H1 (cell line): ENCODE data around the gene CHRDL2. TPM values are rescaled to one million over a fixed set of nuclear protein-coding genes. Genes with fewer than 3 reads are reported as not detected.

ENCODE experiments used
- CTCF ChIA-PET: fragments of 300-600 bp; sonication (Branson Sonifier 250); formaldehyde crosslinking; loops from one replicate; lab custom pipeline; 2021; ENCODE audit not compliant: partially characterized antibody; lab: Charles Lee
- POLR2A ChIA-PET: fragments of 300-600 bp; sonication (Branson Sonifier 250); formaldehyde crosslinking; loops from one replicate; lab custom pipeline; 2021; ENCODE audit warnings: inconsistent platforms; ENCODE audit not compliant: partially characterized antibody; lab: Charles Lee
- DNase-seq, 2 experiments: peaks; one replicate each; pipeline versions ENCODE4 v3.0.0 to v3.0.0-alpha.2; 2010 to 2022; ENCODE audit warnings: low spot score in 2 of 2, low read depth in 1 of 2, mixed read lengths in 1 of 2
- FAIRE-seq: peaks from 2 replicates; lab custom pipeline; 2011; peaks lifted over from hg19 to GRCh38; lab: Jason Lieb, UNC
- H2AFZ ChIP-seq: 2 replicates; pipeline ENCODE4 v1.8.1; 2012; ENCODE audit warnings: low read length, inconsistent platforms
- H2AK5ac ChIP-seq: 2 replicates; pipeline ENCODE4 v1.6.1; 2013; ENCODE audit warnings: low read depth, low read length
- H2BK120ac ChIP-seq: replicated peaks from 2 replicates; pipeline ENCODE3; 2013; ENCODE audit warnings: low read depth, low read length, inconsistent platforms
- H2BK12ac ChIP-seq: 2 replicates; pipeline ENCODE4 v1.6.1; 2013; ENCODE audit warnings: low read depth, low read length
- H2BK15ac ChIP-seq: 2 replicates; pipeline ENCODE4 v1.6.1; 2013; ENCODE audit warnings: low read length
- H2BK20ac ChIP-seq: 2 replicates; pipeline ENCODE4 v1.6.1; 2013; ENCODE audit warnings: low read length
- H2BK5ac ChIP-seq: 2 replicates; pipeline ENCODE4 v1.6.1; 2013; ENCODE audit warnings: low read depth, low read length
- H3K14ac ChIP-seq: 2 replicates; pipeline ENCODE4 v1.6.1; 2013; ENCODE audit warnings: inconsistent platforms; ENCODE audit not compliant: insufficient read length
- H3K18ac ChIP-seq: 2 replicates; pipeline ENCODE4 v1.6.1; 2013; ENCODE audit warnings: low read length; ENCODE audit errors: extremely low read depth
- H3K23ac ChIP-seq: 2 replicates; pipeline ENCODE4 v1.6.1; 2013; ENCODE audit warnings: inconsistent platforms; ENCODE audit not compliant: insufficient read length
- H3K23me2 ChIP-seq: 2 replicates; pipeline ENCODE4 v1.6.1; 2013; ENCODE audit warnings: low read depth, low read length
- H3K27ac ChIP-seq: 2 replicates; pipeline ENCODE4 v1.6.1; 2011; ENCODE audit warnings: low read depth, low read length, inconsistent platforms
- H3K27me3 ChIP-seq, 4 experiments: replicated peaks in 1 of 4; 1 replicate in 1 of 4; 2 replicates in 3 of 4; pipeline versions ENCODE4 v1.6.1 to v1.8.1; 2011 to 2013; ENCODE audit warnings: low read length in 3 of 4, mild to moderate bottlenecking in 3 of 4, inconsistent platforms in 2 of 4, mixed read lengths in 2 of 4, moderate library complexity in 1 of 4; ENCODE audit not compliant: control insufficient read depth in 3 of 4, insufficient read depth in 3 of 4; ENCODE audit errors: extremely low read depth in 1 of 4
- H3K36me3 ChIP-seq, 4 experiments: 2 replicates each; pipeline versions ENCODE4 v1.6.1 to v1.8.1; 2011 to 2013; ENCODE audit warnings: mild to moderate bottlenecking in 4 of 4, low read length in 3 of 4, moderate library complexity in 2 of 4, control low read depth in 1 of 4, inconsistent platforms in 1 of 4; ENCODE audit not compliant: insufficient read depth in 4 of 4, control insufficient read depth in 2 of 4
- H3K4ac ChIP-seq: replicated peaks from 2 replicates; pipeline ENCODE3; 2013; ENCODE audit warnings: low read length, low read depth, mixed read lengths, inconsistent platforms; ENCODE audit not compliant: insufficient read length
- H3K4me1 ChIP-seq, 4 experiments: replicated peaks in 1 of 4; 1 replicate in 1 of 4; 2 replicates in 3 of 4; pipeline versions ENCODE4 v1.6.1 to v1.8.1; 2011 to 2013; ENCODE audit warnings: low read length in 3 of 4, inconsistent platforms in 2 of 4, mixed read lengths in 1 of 4; ENCODE audit not compliant: insufficient read depth in 4 of 4, control insufficient read depth in 3 of 4
- H3K4me2 ChIP-seq, 2 experiments: 2 replicates each; pipeline versions ENCODE4 v1.6.1 to v1.8.1; 2011 to 2013; ENCODE audit warnings: low read depth in 2 of 2, low read length in 2 of 2, control low read depth in 1 of 2, inconsistent platforms in 1 of 2, mild to moderate bottlenecking in 1 of 2; ENCODE audit not compliant: insufficient read depth in 1 of 2
- H3K4me3 ChIP-seq, 4 experiments: fragments of 200-600, 300-600 bp in 1 of 4; sonication (generic), shearing (Covaris generic), sonication (Bioruptor Twin) in 1 of 4; 2 replicates each; pipeline versions ENCODE4 v1.5.1 to v1.8.1; 2011 to 2016; ENCODE audit warnings: low read length in 4 of 4, low read depth in 3 of 4, control low read depth in 2 of 4, inconsistent platforms in 2 of 4, mild to moderate bottlenecking in 2 of 4, mixed read lengths in 1 of 4, moderate library complexity in 1 of 4; ENCODE audit not compliant: insufficient read depth in 2 of 4; ENCODE audit errors: extremely low read depth in 1 of 4
- H3K56ac ChIP-seq: replicated peaks from 2 replicates; pipeline ENCODE3; 2013; ENCODE audit warnings: low read depth, mild to moderate bottlenecking, mixed read lengths, low read length, inconsistent platforms; ENCODE audit not compliant: insufficient read length
- H3K79me1 ChIP-seq: 2 replicates; pipeline ENCODE4 v1.6.1; 2013; ENCODE audit warnings: low read depth, low read length, control low read depth
- H3K79me2 ChIP-seq, 2 experiments: 2 replicates each; pipeline versions ENCODE4 v1.6.1 to v1.8.1; 2012 to 2013; ENCODE audit warnings: low read length in 2 of 2, mild to moderate bottlenecking in 2 of 2, inconsistent platforms in 1 of 2; ENCODE audit not compliant: insufficient read depth in 2 of 2, control insufficient read depth in 1 of 2
- H3K9ac ChIP-seq, 4 experiments: replicated peaks in 1 of 4; 1 replicate in 1 of 4; 2 replicates in 3 of 4; pipeline versions ENCODE4 v1.6.1 to v1.8.1; 2011 to 2013; ENCODE audit warnings: low read depth in 3 of 4, low read length in 3 of 4, control low read depth in 2 of 4, mild to moderate bottlenecking in 2 of 4, moderate library complexity in 2 of 4, inconsistent platforms in 1 of 4; ENCODE audit errors: extremely low read depth in 1 of 4
- H3K9me3 ChIP-seq, 2 experiments: 2 replicates each; pipeline versions ENCODE4 v1.6.1 to v1.8.1; 2012 to 2013; ENCODE audit warnings: mild to moderate bottlenecking in 2 of 2, moderate library complexity in 2 of 2, control low read depth in 1 of 2, inconsistent platforms in 1 of 2, low read depth in 1 of 2, low read length in 1 of 2, mixed read lengths in 1 of 2; ENCODE audit not compliant: insufficient read depth in 2 of 2
- H4K20me1 ChIP-seq, 2 experiments: replicated peaks in 1 of 2; 2 replicates each; pipeline versions ENCODE3 to v1.8.1; 2011 to 2013; ENCODE audit warnings: inconsistent platforms in 2 of 2, low read length in 2 of 2, mild to moderate bottlenecking in 1 of 2; ENCODE audit not compliant: insufficient read depth in 2 of 2, control insufficient read depth in 1 of 2
- H4K5ac ChIP-seq: 2 replicates; pipeline ENCODE4 v1.6.1; 2013; ENCODE audit warnings: low read length, low read depth, mixed read lengths, inconsistent platforms; ENCODE audit not compliant: insufficient read length
- H4K8ac ChIP-seq: 2 replicates; pipeline ENCODE4 v1.8.0; 2013; ENCODE audit warnings: mild to moderate bottlenecking, moderate library complexity, low read length, inconsistent platforms; ENCODE audit not compliant: insufficient read depth; ENCODE audit errors: extremely low read depth
- H4K91ac ChIP-seq: replicated peaks from 2 replicates; pipeline ENCODE3; 2013; ENCODE audit warnings: low read length, mixed read lengths, inconsistent platforms; ENCODE audit not compliant: insufficient read length
- ATF2 ChIP-seq: IDR thresholded peaks from 2 replicates; pipeline ENCODE4 v1.6.1; 2012; ENCODE audit warnings: low read length, inconsistent platforms
- HDAC6 ChIP-seq: IDR thresholded peaks from one replicate; pipeline ENCODE4 v1.7.1; 2012; ENCODE audit warnings: low read depth, mild to moderate bottlenecking, inconsistent platforms, low read length, moderate library complexity
- RNF2 ChIP-seq: fragments of 200-900, 300-1000 bp; sonication (generic); IDR thresholded peaks from 2 replicates; pipeline ENCODE4 v1.7.1; 2016; ENCODE audit warnings: borderline replicate concordance, low read depth, mild to moderate bottlenecking, antibody characterized with exemption, low read length; ENCODE audit not compliant: poor library complexity, severe bottlenecking; ENCODE audit errors: missing control alignments
- TCF12 ChIP-seq: IDR thresholded peaks from 2 replicates; pipeline ENCODE4 v1.6.1; 2011; ENCODE audit warnings: low read depth, mild to moderate bottlenecking, low read length
- YY1 ChIP-seq: IDR thresholded peaks from 2 replicates; pipeline ENCODE4 v1.6.1; 2011; ENCODE audit warnings: low read depth, mild to moderate bottlenecking, low read length
- ZNF274 ChIP-seq: IDR thresholded peaks from 2 replicates; pipeline ENCODE4 v1.7.0; 2012; ENCODE audit warnings: low read length, borderline replicate concordance; ENCODE audit errors: extremely low read depth
- WGBS, 2 experiments: shearing (Covaris generic) in 1 of 2; methylation state at CpG; one replicate each; pipeline versions ENCODE4 v1.1.6 to v1.1.7; 2013 to 2015; ENCODE audit warnings: low lambda C conversion rate in 2 of 2, mixed read lengths in 2 of 2, inconsistent platforms in 1 of 2, low coverage in 1 of 2, missing lambda C conversion rate in 1 of 2; ENCODE audit not compliant: insufficient replicate concordance in 2 of 2, insufficient coverage in 1 of 2, insufficient read length in 1 of 2; ENCODE audit errors: extremely low coverage in 1 of 2, missing lambda C conversion rate in 1 of 2; 5-methylcytosine and 5-hydroxymethylcytosine counted together
- polyA plus RNA-seq, 7 experiments: library from polyadenylated mRNA; depleted of rRNA in 3 of 7; stranded (reverse) in 5 of 7; unstranded in 2 of 7; fragments of >200 nt in 5 of 7; fragments of 200-250 nt in 2 of 7; gene quantifications; 1 replicate in 5 of 7; 2 replicates in 1 of 7; 4 replicates in 1 of 7; pipeline versions ENCODE4 v1.2.1 to v1.2.3, GENCODE V29; 2011 to 2013; ENCODE audit warnings: missing spikeins in 2 of 7, mixed read lengths in 2 of 7
- total RNA-seq: library from RNA; stranded (reverse); fragmentation: NEBNext Ultra II Directional; extraction: Animal tissue kit (Norgen Biotek cat#: 25700); gene quantifications from 2 replicates; pipeline ENCODE4 v1.2.1, GENCODE V29; 2021

Gene CHRDL2
- total and polyA plus RNA-seq, 2 of the 8 experiments (the other 6 are each of a cell fraction or from before 2014, with no cell fraction given), result 0.26 to 0.48 TPM

- Histone ChIP-seq H2BK12ac (no peak overlapping the region), H2BK15ac (no peak overlapping the region), H3K4me2 (no peak overlapping the region), H3K4me1 (peaks cover 0 to 6% (median 3%) of the 10 kb centered on the region in 4 experiments; a peak in 3 of 7 replicates), H4K20me1 (no peaks in the 10 kb centered on the region), H3K27ac (no peak overlapping the region), H2AFZ (no peak overlapping the region), H4K5ac (no peak overlapping the region), H2BK5ac (no peak overlapping the region), H3K4me3 (no peak overlapping the region), H3K79me1 (no peaks in the 10 kb centered on the region), H3K18ac (no peak overlapping the region), H3K56ac (no peak overlapping the region), H3K27me3 (no peaks in the 10 kb centered on the region), H4K91ac (no peak overlapping the region), H3K9me3 (no peaks in the 10 kb centered on the region), H3K9ac (no peak overlapping the region), H2AK5ac (no peak overlapping the region), H3K79me2 (no peaks in the 10 kb centered on the region), H2BK20ac (no peak overlapping the region), H3K14ac (no peak overlapping the region), H3K4ac (no peak overlapping the region), H3K36me3 (no peaks in the 10 kb centered on the region), H4K8ac (no peak overlapping the region), H3K23ac (no peak overlapping the region), H3K23me2 (no peaks in the 10 kb centered on the region), H2BK120ac (no peak overlapping the region)
- FAIRE-seq (no peak), DNase-seq (no peak)
- POLR2A ChIA-PET, result no interaction called here
- no peak for TF ChIP-seq YY1
- no peak for TF ChIP-seq RNF2
- no peak for TF ChIP-seq HDAC6
- TF ChIP-seq ZNF274, result no peak
- no peak for TF ChIP-seq TCF12
- no peak for TF ChIP-seq ATF2
- CTCF ChIA-PET, result interaction anchor here (1.0 kb wide), 1 partner anchor 15 kb away, joined by 4 read pairs; no protein-coding TSS in a partner anchor
- 67% methylated on average over 4 of the region's 4 CpGs; no CpG with 5 or more reads in 1 of the 2 experiments for WGBS, 2 experiments
Measured at GRCh38 chr11:74713686-74714085, 17.5 kb downstream of the CHRDL2 start.
